Liver (tissue), 9 donors: ENCODE data around the gene TOP1. TPM values are rescaled to one million over a fixed set of nuclear protein-coding genes. Genes with fewer than 3 reads are reported as not detected.

Experiments used
- DNase-seq: peaks from one replicate; pipeline ENCODE4 v3.0.0-alpha.2; 2017; ENCODE audit warnings: low spot score
- H3K27ac ChIP-seq, 2 donors: one replicate each; pipeline ENCODE4 v1.7.0; 2013; ENCODE audit warnings: inconsistent platforms in 2 of 2, low read length in 2 of 2, control low read depth in 1 of 2, low read depth in 1 of 2, mild to moderate bottlenecking in 1 of 2
- H3K27me3 ChIP-seq, 4 donors: one replicate each; pipeline versions ENCODE4 v1.6.1 to v1.7.0; 2013; ENCODE audit warnings: low read length in 3 of 4, inconsistent platforms in 1 of 4, mild to moderate bottlenecking in 1 of 4, moderate library complexity in 1 of 4; ENCODE audit not compliant: control insufficient read depth in 4 of 4, insufficient read depth in 4 of 4
- H3K36me3 ChIP-seq, 4 donors: one replicate each; pipeline versions ENCODE4 v1.6.1 to v1.7.0; 2013; ENCODE audit warnings: low read length in 3 of 4, mild to moderate bottlenecking in 3 of 4, low read depth in 1 of 4, moderate library complexity in 1 of 4; ENCODE audit not compliant: control insufficient read depth in 4 of 4, insufficient read depth in 3 of 4
- H3K4me1 ChIP-seq, 4 donors: one replicate each; pipeline versions ENCODE4 v1.6.1 to v1.7.0; 2013; ENCODE audit warnings: low read length in 3 of 4, mild to moderate bottlenecking in 3 of 4, moderate library complexity in 1 of 4; ENCODE audit not compliant: control insufficient read depth in 4 of 4, insufficient read depth in 4 of 4
- H3K4me3 ChIP-seq, 3 donors: one replicate each; pipeline versions ENCODE4 v1.6.1 to v1.7.0; 2013; ENCODE audit warnings: low read length in 3 of 3, control low read depth in 1 of 3, low read depth in 1 of 3, mild to moderate bottlenecking in 1 of 3
- H3K9ac ChIP-seq, 2 donors: one replicate each; pipeline ENCODE4 v1.7.0; 2013; ENCODE audit warnings: low read length in 2 of 2, mild to moderate bottlenecking in 2 of 2, moderate library complexity in 2 of 2, control low read depth in 1 of 2, low read depth in 1 of 2
- H3K9me3 ChIP-seq, 4 donors: one replicate each; pipeline versions ENCODE4 v1.6.1 to v1.7.0; 2013; ENCODE audit warnings: low read length in 3 of 4; ENCODE audit not compliant: control insufficient read depth in 4 of 4
- EGR1 ChIP-seq, 2 donors: IDR thresholded peaks; 2 replicates each; pipeline ENCODE4 v1.6.1; 2016 to 2018; ENCODE audit warnings: antibody characterized with exemption in 2 of 2, low read depth in 2 of 2
- FOXA1 ChIP-seq: IDR thresholded peaks from 2 replicates; pipeline ENCODE4 v1.6.1; 2016; ENCODE audit warnings: antibody characterized with exemption
- FOXA2 ChIP-seq: IDR thresholded peaks from 2 replicates; pipeline ENCODE4 v1.6.1; 2016; ENCODE audit warnings: antibody characterized with exemption
- GABPA ChIP-seq, 2 donors: IDR thresholded peaks in 1 of 2; conservative IDR thresholded peaks in 1 of 2; 2 replicates each; pipeline ENCODE4 v1.6.1; 2016; ENCODE audit warnings: antibody characterized with exemption in 2 of 2, mild to moderate bottlenecking in 1 of 2, moderate library complexity in 1 of 2
- JUND ChIP-seq, 2 donors: IDR thresholded peaks; 2 replicates each; pipeline ENCODE4 v1.6.1; 2016; ENCODE audit warnings: antibody characterized with exemption in 2 of 2
- MAX ChIP-seq: IDR thresholded peaks from 2 replicates; pipeline ENCODE4 v1.6.1; 2016; ENCODE audit warnings: antibody characterized with exemption
- NR2F2 ChIP-seq: IDR thresholded peaks from 2 replicates; pipeline ENCODE4 v1.6.1; 2016; ENCODE audit warnings: antibody characterized with exemption
- RXRA ChIP-seq, 2 donors: IDR thresholded peaks; 2 replicates each; pipeline ENCODE4 v1.6.1; 2017 to 2018; ENCODE audit warnings: antibody characterized with exemption in 2 of 2, mild to moderate bottlenecking in 1 of 2
- SP1 ChIP-seq: IDR thresholded peaks from 2 replicates; pipeline ENCODE4 v1.6.1; 2018; ENCODE audit warnings: antibody characterized with exemption, mild to moderate bottlenecking
- YY1 ChIP-seq: IDR thresholded peaks from 2 replicates; pipeline ENCODE4 v1.6.1; 2016; ENCODE audit warnings: antibody characterized with exemption, mild to moderate bottlenecking
- WGBS: extraction: QIAGEN DNeasy Blood & Tissue Kit; methylation state at CpG from one replicate; pipeline ENCODE4 v1.1.7; 2013; 5-methylcytosine and 5-hydroxymethylcytosine counted together
- polyA plus RNA-seq, 2 donors: library from polyadenylated mRNA; stranded (reverse) in 1 of 2; unstranded in 1 of 2; fragments of 200-250 nt in 1 of 2; fragments of >200 nt in 1 of 2; fragmentation: Nextera tagmentation in 1 of 2; extraction: Ambion mirVana in 1 of 2; gene quantifications; one replicate each; pipeline versions ENCODE4 v1.2.1 to v1.2.3, GENCODE V29; 2013 to 2015
- total RNA-seq, 2 donors: library from RNA; depleted of rRNA; stranded (reverse); fragments of >200 nt; gene quantifications; one replicate each; pipeline ENCODE4 v1.2.3, GENCODE V29; 2014
- TF ChIP-seq, protein P1 (sequence below): IDR thresholded peaks from 2 replicates; pipeline ENCODE4 v1.6.1; 2016; ENCODE audit warnings: antibody characterized with exemption
- TF ChIP-seq, protein P2 (sequence below): IDR thresholded peaks from 2 replicates; pipeline ENCODE4 v1.6.1; 2016; ENCODE audit warnings: antibody characterized with exemption, mild to moderate bottlenecking
- TF ChIP-seq, protein P3 (sequence below): fragments of 150-350 bp; IDR thresholded peaks from 2 replicates; pipeline ENCODE4 v1.5.1; 2017; ENCODE audit warnings: improper control_type of control experiment, low read depth, low read length; ENCODE audit not compliant: missing input control
- donor health status: healthy.
- donor health status: healthy.
- donor health status: healthy.
- donor health status: healthy.
- donor health status: healthy.

TOP1 gene
- total and polyA plus RNA-seq, 4 donors, result 13.7 to 62.1 (median 19.4) TPM

DNA sequence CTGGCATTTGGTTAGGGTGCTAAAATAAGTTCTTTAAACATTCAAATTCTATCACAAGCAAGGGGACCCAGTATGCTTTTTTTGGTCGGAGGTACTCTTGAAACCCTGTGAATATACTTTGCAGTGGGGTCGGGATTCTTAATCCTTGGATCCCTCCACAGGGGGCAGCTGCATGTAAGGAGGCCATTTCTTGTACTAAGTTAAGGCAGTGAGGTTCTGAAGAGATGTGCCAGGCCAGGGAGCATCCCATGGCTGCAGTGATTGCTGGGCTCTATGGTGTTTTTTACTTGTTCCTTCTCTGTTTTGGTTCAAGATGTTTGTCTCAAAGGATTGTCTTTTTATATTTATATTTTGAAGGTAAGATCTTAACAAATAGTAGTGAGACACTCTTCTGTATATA is 50.4 kb downstream of the TOP1 start:
- H3K36me3 ChIP-seq, result peaks cover 3 to 33% (median 31%) of the 10 kb centered on the region in 4 donors

GRCh38 chr20:41080866-41081265 is 52.2 kb downstream of the TOP1 start:
- Histone ChIP-seq H3K9me3 (no peaks in the 10 kb centered on the region), H3K9ac (no peak overlapping the region), H3K27me3 (no peaks in the 10 kb centered on the region), H3K27ac (no peak overlapping the region), H3K36me3 (peaks cover 3 to 44% (median 38%) of the 10 kb centered on the region in 4 donors), H3K4me1 (peaks cover 0 to 5% (median 2%) of the 10 kb centered on the region in 4 donors), H3K4me3 (no peak overlapping the region)
- TF ChIP-seq, protein P1, sequence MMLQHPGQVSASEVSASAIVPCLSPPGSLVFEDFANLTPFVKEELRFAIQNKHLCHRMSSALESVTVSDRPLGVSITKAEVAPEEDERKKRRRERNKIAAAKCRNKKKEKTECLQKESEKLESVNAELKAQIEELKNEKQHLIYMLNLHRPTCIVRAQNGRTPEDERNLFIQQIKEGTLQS, result no peak
- TF ChIP-seq JUND (IDR thresholded peaks at IDR 0.05) (no peak), MAX (no peak), RXRA (IDR thresholded peaks at IDR 0.05) (no peak), FOXA2 (no peak), EGR1 (IDR thresholded peaks at IDR 0.05; ENCODE audit: low read depth in 2 of 2) (no peak)
- TF ChIP-seq, protein P2, sequence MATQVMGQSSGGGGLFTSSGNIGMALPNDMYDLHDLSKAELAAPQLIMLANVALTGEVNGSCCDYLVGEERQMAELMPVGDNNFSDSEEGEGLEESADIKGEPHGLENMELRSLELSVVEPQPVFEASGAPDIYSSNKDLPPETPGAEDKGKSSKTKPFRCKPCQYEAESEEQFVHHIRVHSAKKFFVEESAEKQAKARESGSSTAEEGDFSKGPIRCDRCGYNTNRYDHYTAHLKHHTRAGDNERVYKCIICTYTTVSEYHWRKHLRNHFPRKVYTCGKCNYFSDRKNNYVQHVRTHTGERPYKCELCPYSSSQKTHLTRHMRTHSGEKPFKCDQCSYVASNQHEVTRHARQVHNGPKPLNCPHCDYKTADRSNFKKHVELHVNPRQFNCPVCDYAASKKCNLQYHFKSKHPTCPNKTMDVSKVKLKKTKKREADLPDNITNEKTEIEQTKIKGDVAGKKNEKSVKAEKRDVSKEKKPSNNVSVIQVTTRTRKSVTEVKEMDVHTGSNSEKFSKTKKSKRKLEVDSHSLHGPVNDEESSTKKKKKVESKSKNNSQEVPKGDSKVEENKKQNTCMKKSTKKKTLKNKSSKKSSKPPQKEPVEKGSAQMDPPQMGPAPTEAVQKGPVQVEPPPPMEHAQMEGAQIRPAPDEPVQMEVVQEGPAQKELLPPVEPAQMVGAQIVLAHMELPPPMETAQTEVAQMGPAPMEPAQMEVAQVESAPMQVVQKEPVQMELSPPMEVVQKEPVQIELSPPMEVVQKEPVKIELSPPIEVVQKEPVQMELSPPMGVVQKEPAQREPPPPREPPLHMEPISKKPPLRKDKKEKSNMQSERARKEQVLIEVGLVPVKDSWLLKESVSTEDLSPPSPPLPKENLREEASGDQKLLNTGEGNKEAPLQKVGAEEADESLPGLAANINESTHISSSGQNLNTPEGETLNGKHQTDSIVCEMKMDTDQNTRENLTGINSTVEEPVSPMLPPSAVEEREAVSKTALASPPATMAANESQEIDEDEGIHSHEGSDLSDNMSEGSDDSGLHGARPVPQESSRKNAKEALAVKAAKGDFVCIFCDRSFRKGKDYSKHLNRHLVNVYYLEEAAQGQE, result no peak
- WGBS, result 90% methylated on average over 2 of the region's 2 CpGs
- no peak for DNase-seq

More for the DNA sequence above, 50.4 kb downstream of the TOP1 start:
- no peak overlapping the region for H3K27ac ChIP-seq
- no peak overlapping the region for H3K4me3 ChIP-seq
- no peak for DNase-seq
- H3K9ac ChIP-seq, result no peak overlapping the region
- no peaks in the 10 kb centered on the region for H3K27me3 ChIP-seq
- 94% methylated on average over 2 of the region's 2 CpGs for WGBS
- H3K9me3 ChIP-seq, result no peaks in the 10 kb centered on the region
- TF ChIP-seq YY1, result no peak
- no peak for TF ChIP-seq EGR1 (IDR thresholded peaks at IDR 0.05; ENCODE audit: low read depth in 2 of 2)
- no peak for TF ChIP-seq NR2F2
- no peak for TF ChIP-seq FOXA2
- TF ChIP-seq, protein P3, sequence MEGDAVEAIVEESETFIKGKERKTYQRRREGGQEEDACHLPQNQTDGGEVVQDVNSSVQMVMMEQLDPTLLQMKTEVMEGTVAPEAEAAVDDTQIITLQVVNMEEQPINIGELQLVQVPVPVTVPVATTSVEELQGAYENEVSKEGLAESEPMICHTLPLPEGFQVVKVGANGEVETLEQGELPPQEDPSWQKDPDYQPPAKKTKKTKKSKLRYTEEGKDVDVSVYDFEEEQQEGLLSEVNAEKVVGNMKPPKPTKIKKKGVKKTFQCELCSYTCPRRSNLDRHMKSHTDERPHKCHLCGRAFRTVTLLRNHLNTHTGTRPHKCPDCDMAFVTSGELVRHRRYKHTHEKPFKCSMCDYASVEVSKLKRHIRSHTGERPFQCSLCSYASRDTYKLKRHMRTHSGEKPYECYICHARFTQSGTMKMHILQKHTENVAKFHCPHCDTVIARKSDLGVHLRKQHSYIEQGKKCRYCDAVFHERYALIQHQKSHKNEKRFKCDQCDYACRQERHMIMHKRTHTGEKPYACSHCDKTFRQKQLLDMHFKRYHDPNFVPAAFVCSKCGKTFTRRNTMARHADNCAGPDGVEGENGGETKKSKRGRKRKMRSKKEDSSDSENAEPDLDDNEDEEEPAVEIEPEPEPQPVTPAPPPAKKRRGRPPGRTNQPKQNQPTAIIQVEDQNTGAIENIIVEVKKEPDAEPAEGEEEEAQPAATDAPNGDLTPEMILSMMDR, result no peak
- TF ChIP-seq RXRA (IDR thresholded peaks at IDR 0.05), result no peak
- H3K4me1 ChIP-seq, result peaks cover 0 to 5% (median 2%) of the 10 kb centered on the region in 4 donors

- Histone ChIP-seq H3K4me3 (no peak overlapping the region), H3K27me3 (no peaks in the 10 kb centered on the region), H3K27ac (no peak overlapping the region), H3K4me1 (peaks cover 0 to 5% (median 2%) of the 10 kb centered on the region in 4 donors), H3K9ac (no peak overlapping the region), H3K9me3 (no peaks in the 10 kb centered on the region), H3K36me3 (peaks cover 3 to 44% (median 36%) of the 10 kb centered on the region in 4 donors)
- DNase-seq, result no peak
- TF ChIP-seq, protein P3, result no peak
- TF ChIP-seq SP1 (no peak), FOXA1 (no peak), NR2F2 (no peak), GABPA (IDR thresholded peaks at IDR 0.05 in 1 of 2, conservative IDR thresholded peaks at IDR 0.05 in 1 of 2) (no peak), MAX (no peak), EGR1 (IDR thresholded peaks at IDR 0.05; ENCODE audit: low read depth in 2 of 2) (no peak), RXRA (IDR thresholded peaks at IDR 0.05) (no peak), YY1 (no peak)
- TF ChIP-seq, protein P2, result no peak
Measured at GRCh38 chr20:41081276-41081814, 52.7 kb downstream of the TOP1 start.
